Activated gamma-delta T cell treated with Interleukin-2 at 50 U/mL for 16 hours (primary cell): Measurements from ENCODE around the gene GGCX.
A peak's percentile ranks its signal among the peaks of the same experiment; 100 is the strongest.
"Not testable (repeated sequence)": the region's sequence is repeated elsewhere in the genome, so short reads cannot be mapped to it uniquely, and the experiment has no call there.

Experiments
- DNase-seq: peaks from one replicate; pipeline ENCODE4 v3.0.0-alpha.2; 2020

GGCX gene

DNA sequence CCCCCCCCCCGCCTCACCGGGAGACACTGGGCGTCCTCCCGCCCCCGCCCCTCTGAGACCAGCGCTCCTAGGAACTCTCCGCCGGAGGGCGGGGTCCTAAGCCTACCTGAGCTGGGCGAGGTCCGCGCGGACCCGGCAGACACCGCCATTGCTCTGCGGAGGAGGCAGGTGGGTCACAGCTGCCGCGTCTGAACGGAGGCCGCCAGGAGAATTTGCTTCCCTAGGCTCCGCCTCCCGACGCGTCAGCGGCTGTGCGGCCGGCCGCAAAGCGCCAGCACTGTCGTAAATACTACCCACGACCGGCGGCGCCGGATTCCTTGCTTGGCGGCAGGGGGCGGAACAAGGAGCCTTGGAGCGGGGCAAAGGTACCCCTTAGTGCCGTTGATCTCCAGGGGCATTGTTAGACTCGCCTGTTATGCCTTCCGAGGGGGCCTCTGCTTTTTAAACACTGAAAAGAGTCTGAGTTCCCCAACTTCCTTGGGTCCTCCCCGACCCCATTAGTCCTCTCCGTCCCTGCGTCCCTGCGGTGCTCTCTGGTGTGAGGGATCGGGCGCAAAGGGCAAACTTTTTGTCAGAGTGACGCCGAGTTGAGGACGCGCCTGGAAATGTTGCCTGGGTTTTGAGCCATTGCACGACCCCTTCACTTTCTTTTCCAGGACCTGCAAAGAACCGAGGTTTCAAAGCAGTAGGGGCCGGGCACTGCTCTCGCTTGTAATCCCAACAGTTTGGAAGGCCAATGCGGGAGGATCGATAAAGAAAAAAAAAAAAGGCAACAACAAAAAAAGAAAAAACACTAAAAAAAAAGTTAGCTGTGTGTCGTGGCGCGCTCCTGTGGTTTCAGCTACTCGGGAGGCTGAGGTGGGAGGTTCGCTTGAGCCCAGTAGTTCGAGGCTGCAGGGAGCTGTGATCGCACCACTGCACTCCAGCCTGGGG lies at the start of gene GGCX:
Gene GGCX, minus strand, starts transcription at position 214 of the 933 bp plus-strand sequence. Its CDS starts 65 bp downstream, at position 149.
- peak; percentile 94 for DNase-seq

DNA sequence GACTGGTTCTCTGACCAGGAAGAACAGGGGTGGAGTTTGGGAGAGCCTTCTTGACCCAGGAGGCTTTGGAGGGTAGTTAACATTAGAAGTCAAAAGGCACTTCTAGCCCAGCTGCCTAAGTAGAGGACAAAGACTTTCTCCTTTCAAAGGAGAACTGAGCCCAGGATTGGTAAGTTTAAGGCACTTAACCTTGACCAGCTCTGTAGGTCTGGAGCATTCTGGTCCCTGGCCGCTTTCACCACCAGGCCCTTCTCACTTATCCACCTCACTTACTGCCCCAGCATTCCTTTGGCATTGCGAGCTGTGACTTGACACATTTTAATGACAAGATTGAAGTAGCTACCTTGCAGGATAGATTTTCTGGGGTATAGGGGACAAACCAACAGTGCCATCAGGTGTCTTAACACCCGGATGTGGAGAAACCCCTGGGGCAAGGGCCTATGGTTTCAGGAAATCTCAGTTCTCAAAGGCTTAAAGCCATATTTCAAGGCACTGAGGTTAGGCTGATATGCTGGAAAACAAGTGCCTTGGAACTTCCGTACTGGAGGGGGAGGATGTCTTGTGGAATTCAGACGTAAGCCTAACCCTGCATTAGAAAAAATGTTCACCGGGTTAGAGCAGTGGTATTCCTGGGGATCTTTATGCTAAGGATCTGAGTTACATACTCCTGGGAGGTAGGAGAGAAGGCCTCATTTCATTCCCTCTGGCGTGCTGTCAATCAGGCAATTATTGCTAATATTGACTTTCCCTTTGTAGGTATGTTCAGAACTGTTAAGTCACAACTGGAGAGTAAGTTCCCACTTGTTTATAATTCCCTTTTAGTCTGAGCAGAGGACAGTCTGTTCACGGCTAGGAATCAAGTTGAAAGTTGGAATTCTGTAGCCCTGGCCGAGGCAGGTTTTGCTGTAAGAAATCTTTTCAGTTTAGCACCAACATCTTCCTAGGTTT lies 46.2 kb upstream of the GGCX start:
- no peak for DNase-seq

DNA sequence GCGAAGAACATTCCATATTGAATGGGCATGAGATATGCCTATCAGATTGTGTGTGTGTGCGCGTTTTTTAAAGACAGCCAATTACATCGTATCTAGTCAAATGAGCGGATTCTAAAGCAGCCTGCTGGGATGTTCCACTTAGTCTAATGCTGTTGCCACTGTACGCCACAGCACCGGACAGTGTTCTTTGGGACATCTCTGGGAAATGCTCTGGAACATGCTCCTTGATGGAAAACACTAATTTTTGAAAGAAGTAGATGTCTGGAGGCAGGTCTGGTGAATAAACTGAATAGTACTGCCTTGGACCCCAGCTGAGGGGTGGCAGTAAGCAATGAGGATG lies 44.8 kb upstream of the GGCX start:
- DNase-seq, result no peak

DNA sequence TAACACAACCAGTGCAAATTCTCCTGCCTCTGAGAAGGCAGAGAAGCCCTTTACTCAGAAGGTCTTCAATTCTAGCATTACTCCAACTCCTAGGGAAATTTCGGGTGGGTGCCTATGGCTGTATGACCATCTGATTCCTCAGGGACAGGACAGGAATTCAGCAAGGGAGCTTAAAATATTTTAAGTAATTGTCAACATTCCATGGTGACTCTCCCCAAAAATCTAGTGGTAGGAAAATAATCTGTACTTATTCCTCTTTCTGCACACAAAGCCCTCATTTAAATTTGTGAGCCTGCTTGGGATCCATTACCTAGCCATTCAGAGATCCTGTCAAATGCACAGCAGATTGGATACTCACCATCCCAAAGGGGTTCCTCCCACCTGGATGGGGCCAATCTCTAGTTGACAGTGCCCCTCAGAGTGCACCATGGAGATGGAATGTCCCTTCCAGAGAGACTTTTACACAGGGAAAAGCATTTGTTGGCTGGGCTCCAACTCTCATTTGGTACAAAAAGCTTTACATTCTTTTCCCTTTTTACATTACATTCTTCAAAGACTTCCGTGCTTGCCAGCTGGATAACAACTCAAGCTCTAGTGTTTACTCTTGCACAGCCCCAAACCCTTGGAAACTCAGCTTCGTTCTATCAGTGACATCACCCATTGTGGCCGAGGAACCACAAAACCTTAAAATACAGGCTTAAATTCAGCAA lies 44.3 kb upstream of the GGCX start:
- no peak for DNase-seq

DNA sequence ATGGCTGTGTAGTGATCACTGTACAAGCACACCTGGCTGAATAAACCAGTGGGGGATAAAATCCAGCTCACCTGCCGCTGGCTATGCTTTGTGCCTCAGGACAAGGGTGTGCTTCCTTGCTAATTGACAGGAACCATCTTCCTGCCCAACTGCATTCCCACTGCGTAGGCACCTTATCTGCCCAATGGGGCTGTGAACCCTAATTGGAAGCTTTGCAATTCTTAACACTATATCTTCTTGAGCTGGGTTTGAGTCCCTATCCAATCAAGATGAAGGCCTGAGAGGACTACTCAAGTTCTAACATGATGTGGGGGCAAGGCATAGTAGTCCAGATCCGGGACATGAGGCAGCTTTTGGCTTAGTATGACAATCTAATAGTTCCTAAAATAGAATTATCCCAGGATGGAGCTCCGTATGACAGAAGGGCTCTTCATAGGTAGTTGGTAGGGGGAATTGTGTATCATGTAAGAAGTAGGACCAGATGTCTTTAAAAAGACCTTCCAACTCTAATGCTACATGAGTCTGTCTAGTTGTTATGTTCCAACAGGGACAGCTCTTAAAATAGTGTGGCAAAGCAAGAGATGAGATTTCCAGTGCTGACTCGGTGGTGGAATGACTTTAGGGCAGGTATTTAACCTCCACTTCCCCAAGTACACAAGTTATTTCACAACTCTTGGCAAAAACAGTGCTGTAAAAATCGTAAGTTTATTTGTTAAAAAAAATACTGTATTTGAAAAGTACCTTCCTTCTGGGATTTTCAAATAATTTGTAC lies 43.5 kb upstream of the GGCX start:
- no peak for DNase-seq

DNA sequence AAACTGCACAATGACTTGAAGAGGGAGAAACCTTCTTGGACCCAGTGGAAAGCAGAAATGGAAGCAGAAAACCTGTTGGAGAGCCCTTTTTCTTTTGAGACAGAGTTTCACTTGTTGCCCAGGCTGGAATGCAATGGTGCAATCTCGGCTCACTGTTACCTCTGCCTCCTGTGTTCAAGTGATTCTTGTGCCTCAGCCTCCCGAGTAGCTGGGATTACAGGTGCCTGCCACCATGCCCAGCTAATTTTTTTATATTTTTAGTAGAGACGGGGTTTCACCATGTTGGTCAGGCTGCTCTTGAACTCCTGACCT lies 42.8 kb upstream of the GGCX start:
- not testable (repeated sequence) for DNase-seq

DNA sequence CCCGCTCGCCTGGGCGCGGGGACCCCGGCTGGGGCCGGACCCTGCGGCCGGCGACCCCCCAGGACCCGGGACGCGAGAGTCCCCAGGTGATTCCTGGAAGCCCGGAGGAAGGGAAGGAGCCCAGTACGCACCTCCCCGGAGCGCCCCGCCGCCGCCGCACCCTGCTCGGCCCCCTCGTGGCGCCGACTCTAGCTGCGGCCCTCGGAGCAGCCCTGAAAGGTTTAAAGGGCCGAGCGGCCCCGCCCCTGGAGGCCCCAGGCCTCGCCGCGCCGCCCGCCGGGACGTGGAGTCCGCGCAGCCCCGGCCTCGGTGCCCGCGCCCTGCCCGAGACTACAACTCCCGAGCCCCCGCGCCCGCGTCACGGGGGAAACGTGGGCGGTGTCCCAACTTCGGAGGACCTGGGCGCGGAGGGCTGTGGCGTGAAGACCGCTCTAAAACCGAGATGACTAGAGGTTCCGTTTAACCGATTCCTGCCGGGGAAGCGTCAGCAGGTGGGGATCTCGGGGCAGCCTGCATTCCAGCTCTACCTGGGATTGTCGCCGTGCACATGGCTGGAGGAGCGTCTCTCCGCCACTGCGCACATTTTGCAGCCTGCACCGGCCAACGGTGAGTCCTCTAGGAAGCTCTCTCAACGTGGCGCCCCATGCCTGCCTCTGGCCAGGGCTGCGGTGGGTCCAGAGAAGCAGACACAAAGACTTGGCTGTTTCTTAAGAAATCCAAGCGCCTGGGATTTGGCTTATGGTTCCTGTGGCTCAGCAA lies 41.4 kb upstream of the GGCX start, which contains the start of gene TMEM150A:
Gene TMEM150A, minus strand, starts transcription at position 223 of the 759 bp plus-strand sequence. CDS start 750 bp downstream, outside the sequence.
- DNase-seq, result peak; percentile 87

DNA sequence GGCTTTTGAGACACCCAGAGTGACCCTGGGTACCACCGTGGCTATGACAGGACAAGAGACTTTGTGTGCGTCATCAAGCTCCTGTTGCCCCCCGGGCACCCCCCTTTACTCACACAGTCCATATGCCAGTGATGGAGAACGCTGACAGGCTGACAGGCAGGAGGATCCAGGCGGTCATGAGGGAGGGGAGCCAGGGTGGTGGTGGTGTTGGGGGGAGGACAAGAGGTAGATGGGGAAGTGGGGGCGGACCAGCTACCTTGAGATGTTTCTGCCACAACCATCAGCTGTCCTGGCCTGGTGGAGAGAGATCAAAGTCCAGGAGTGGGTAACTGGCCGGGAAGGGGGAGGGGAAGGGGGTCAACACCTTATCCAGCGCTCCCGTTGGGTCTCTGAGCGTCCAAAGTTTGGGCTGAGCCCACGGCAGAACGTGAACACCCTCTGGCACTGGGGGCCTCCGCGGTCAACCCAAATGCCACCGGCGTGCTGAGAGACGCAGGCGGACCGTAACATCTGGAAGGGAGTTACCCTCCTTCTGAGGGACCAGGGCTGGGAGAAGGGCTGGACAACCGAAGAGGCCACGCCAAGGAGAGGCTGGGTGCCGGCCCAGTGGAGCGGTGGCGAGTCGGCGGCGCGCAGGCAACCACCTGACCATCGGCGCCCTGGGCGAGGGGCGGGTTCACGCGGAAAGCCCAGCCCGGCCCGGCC lies 40.6 kb upstream of the GGCX start:
- no peak for DNase-seq

DNA sequence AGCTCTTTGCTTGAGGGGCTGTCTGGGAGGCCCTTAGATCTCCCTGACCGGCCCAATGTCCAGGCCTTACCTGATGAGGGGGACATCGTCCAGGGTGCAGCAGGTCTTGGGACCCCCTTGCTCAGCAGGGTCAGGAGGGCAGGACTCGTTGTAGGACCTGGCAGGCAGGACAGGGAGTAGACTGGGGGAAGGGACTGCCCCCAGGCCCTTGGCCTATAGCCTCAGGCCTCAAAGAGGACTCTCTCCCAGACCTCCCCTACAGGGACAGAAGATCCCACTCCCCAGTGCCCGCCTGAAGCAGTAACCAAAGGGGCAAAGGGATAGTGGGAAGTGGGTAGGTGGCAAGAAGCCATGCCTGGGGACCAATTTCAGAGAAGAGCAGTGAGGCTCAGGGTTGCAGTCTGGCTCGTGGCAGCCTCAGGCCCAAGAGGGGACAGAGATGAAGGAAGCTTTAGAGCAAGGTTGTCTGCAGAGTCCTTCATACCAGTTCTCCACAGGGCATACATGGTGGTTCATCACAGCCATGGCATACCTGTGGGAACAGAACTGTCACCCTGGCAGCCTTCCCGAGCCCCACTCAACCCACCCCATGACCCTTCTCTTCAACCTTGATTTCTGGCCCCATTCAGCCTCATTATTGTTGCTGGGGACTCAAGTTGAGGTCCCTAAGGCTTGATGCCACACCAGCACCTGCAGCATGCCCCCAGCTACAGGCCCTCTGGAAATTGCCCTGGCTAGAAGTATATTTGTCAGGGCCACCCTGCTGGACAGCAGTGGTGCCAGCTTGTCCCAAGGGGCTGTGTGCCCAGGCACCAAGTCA lies 39.9 kb upstream of the GGCX start:
- no peak for DNase-seq

DNA sequence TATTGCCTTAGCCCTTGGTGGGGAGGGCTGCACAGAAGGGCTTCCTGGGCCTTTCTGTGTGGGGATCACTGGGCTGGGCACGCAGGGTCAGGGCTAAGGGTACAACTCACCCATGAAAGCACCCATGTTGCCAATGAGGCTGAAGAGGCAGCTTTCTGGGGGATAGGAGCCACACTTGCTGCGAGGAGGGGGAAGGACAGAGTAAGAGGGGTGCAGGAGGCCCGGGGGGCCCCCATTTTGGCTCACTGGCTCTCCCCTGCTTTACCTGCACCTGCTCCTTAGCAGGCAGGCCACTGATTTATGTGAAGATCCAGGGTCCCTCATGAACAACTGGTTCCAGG lies 38.9 kb upstream of the GGCX start:
- no peak for DNase-seq

DNA sequence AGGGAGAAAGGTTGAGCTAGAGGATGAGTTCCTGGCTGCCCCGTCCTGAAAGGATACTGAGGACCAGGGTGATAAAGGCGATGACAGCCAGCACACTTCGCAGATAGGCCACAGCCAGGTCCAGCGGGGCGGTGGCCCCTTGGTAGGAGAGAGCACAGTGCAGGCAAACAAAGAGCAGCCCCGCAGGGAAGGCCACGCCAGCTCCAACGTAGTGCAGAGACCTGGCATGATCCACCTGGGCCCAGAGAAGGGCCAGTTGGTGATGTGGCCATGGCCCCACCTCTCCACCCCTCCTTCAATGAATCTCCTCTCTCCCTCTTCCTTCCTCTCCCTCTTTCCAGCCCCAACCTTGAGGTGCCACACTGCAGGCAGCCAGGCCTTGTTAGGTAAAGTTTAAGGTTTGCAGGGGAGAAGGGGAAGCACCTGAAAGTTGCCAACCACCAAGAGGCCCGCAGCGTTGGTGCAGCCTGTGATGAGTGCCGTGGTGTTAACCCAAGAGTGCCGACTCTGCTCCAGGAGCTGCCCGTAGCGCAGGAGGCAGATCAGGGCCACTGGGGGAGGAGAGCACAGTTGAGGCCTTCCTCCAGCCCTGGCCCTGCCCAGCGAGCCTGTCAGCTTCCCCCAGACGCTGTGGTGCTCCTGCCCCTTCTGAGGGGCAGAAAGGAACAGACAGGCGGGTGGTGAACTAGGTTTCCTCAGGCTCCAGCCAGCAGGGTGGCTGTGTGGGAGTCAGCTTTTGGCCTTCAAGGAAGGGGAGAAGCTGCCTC lies 38.4 kb upstream of the GGCX start:
- no peak for DNase-seq

DNA sequence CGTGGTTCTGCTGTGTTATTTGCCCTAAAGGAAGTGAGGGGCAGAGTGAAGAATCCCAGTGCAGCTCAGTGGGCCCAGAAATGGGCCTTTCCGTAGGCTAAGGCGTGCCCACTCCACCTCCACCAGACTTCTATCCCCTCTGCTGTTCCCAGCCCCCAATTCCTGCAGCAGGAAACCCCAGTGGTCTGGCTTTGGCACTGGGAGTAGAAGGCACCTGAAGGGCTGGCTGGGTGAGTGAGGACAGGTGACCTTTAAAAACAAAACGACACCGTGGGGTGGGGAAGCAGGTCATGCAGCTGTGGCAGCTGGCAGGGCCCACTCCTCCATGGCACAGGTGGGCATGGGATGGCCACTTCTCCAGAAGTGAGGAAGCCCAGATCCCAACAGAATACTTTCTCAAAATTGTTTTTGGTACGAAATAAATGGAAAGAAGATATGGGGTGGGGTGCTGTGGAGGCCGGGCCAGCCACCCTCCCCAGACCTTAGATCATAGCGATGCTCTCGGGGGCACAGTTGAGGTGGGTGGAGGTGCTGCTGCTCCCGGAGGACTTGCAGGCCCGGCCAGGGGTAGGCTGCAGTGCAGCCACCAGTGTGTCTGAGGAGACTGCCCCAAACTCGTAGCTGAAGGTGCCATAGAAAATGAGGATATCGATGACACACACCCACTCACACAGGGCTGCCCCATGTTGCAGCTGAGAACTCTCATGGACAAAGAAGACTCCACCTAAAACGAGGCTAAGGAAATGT lies 37.5 kb upstream of the GGCX start:
- DNase-seq, result no peak

DNA sequence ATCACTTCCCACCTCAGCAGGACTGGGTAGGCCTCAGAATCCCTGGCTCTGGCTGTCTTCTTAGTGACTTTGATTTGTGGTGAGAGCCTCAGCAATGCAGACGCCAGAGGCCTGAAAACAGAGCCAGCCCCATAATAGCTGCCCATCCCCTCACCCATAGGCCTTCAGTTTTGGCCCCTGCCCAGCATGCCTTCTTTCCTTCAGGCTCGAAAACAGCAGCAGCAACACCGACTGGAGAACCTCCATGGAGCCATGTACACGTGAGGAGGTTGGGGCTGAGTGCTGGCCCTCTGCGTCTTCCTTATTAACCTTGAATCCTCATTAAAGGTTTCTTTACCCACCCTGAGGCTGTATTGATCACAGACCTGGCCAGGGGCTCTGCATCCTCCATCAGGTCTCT lies 35.9 kb upstream of the GGCX start:
- DNase-seq, result no peak

DNA sequence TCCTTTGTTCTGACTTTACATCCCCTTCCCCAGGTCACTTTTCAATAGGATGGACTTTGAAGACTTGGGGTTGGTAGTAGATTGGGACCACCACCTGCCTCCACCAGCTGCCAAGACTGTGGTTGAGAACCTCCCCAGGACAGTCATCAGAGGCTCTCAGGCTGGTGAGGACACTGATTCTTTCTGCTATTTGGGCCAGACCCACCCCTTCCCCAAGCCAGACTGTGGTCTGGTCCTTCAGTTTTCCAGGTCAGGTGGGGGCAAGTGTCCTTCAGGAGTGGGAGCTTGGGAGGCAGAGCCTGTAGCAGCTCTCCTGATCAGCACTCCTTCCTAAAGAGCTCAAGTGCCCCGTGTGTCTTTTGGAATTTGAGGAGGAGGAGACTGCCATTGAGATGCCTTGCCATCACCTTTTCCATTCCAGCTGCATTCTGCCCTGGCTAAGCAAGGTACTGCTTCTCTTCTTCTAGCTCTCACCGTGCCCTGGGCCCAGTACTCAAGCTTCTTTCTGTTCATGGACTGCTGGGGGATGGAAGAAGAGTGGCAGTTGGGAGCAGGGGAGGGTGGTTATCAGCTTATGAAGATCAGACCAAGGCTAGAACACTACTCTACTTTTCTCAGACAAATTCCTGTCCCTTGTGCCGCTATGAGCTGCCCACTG lies 35.3 kb upstream of the GGCX start:
- no peak for DNase-seq

DNA sequence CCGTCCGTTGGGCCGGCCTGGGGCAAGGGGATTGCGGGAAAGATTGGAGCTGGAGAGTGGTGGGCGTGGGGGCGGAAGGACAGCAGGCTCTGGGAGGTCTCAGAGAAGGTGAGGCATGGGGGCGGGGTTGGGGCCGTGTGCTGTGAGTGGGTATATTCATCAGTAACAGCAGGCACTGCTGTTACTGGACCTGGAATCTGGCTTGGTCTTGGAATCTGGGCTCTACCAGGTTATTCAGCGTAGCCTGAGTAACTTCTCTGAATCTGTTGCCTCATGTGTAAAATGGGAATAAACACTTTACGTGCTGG lies 34.7 kb upstream of the GGCX start:
- DNase-seq, result no peak

DNA sequence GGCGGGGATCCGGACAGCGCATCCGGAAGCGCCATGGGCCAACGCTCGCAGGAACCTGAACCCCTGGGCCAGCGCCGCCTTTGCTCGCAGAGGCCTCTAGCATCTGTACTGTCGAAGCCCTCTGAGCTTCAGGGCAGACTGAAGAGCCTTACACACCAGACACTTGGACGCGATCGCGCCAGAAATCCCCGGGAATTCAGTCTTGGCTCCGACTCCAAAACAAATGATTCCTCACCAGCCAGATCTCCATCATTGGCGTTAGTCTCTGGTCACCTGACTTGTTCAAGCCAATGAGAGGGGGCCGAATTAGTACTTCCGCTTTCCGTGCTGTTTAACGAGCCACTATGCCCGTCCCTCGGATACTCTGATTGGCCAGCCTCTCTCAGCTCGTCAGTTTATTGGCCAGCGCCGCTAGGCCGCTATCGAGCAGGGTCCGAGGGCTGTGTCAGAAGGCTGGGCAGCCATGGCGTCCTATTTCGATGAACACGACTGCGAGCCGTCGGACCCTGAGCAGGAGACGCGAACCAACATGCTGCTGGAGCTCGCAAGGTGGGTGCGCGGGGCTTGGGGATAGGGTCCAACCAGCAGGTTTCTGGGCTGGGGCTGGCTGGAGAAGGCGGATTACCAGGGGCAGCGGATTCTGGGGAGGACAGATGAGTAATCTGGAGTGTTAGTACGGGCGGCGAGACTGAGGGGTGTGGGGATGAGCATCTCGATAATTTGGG lies 34.2 kb upstream of the GGCX start, which contains the start of gene RNF181:
Gene RNF181, plus strand, starts transcription at position 445 of the 725 bp plus-strand sequence. Its CDS starts 19 bp downstream, at position 464.
- peak; percentile 87 for DNase-seq

DNA sequence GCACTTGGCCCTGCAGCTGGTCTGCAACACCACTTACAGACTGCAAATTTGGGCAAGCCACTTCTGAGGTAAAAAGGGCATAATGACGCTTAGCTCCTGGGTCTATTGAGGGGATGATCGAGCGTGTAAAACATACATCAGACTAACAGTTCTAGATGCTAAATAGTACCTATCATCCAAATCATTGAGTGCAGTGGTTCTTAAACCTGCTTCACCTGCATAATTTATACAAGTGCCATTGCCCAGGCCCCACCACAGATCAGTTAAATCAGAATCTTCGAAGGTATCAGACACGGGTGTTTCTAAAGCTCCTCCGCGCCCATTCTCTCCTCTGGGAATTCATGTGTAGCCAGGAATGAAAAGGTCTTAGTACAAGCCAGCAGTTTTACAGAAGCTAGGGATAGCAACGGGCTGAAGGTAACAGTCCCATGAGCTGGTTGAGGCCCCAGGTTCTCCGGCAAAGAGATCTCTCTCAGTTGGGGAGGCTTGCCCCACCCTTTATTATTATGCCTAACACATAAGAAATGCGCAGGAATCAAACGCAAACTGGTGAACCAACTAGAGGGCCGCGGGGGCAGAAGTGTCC lies 33.5 kb upstream of the GGCX start:
- DNase-seq, result no peak
